OCI-LY1 (cell line): ENCODE results near the gene ASB8.
A peak's percentile ranks its signal among the peaks of the same experiment; 100 is the strongest.

ENCODE experiments used
- H2AFZ ChIP-seq: fragments of 200-600 bp; sonication (generic), shearing (Covaris generic); 2 replicates; pipeline ENCODE4 v1.6.0; 2014; ENCODE audit warnings: antibody characterized with exemption, mild to moderate bottlenecking, low read length
- H3F3A ChIP-seq: fragments of 200-600 bp; sonication (generic), shearing (Covaris generic); 2 replicates; pipeline ENCODE4 v1.6.0; 2014; ENCODE audit warnings: mild to moderate bottlenecking, antibody characterized with exemption, low read length, moderate library complexity; ENCODE audit not compliant: insufficient read depth
- H3K27ac ChIP-seq: fragments of 200-600 bp; sonication (generic); 2 replicates; pipeline ENCODE4 v1.5.1; 2014; ENCODE audit warnings: low read length, mixed run types, mild to moderate bottlenecking, low read depth; ENCODE audit not compliant: poor library complexity, severe bottlenecking
- H3K27me3 ChIP-seq: fragments of 200-600 bp; sonication (generic); 2 replicates; pipeline ENCODE4 v1.6.0; 2014; ENCODE audit warnings: antibody characterized with exemption, mild to moderate bottlenecking, low read length, moderate library complexity; ENCODE audit not compliant: insufficient read depth
- H3K36me3 ChIP-seq: fragments of 200-600 bp; sonication (generic); 2 replicates; pipeline ENCODE4 v1.6.1; 2014; ENCODE audit warnings: mild to moderate bottlenecking, antibody characterized with exemption, low read length, moderate library complexity, mixed read lengths; ENCODE audit not compliant: insufficient read depth
- H3K4me1 ChIP-seq: fragments of 200-600 bp; sonication (generic); 2 replicates; pipeline ENCODE4 v1.5.1; 2014; ENCODE audit warnings: mild to moderate bottlenecking, low read length, moderate library complexity; ENCODE audit not compliant: insufficient read depth, severe bottlenecking
- H3K4me2 ChIP-seq: fragments of 200-600 bp; sonication (generic), shearing (Covaris generic); 2 replicates; pipeline ENCODE4 v1.6.1; 2014; ENCODE audit warnings: low read length
- H3K4me3 ChIP-seq: fragments of 200-600 bp; sonication (generic); 2 replicates; pipeline ENCODE4 v1.5.1; 2014; ENCODE audit warnings: low read length, low read depth, mild to moderate bottlenecking, mixed read lengths; ENCODE audit not compliant: poor library complexity, severe bottlenecking
- H3K79me2 ChIP-seq: fragments of 200-600 bp; shearing (Covaris generic); 2 replicates; pipeline ENCODE4 v1.6.1; 2016; ENCODE audit warnings: mixed run types, low read length, mixed read lengths; ENCODE audit not compliant: insufficient read depth
- H3K9ac ChIP-seq: fragments of 200-600 bp; sonication (generic), shearing (Covaris generic); 2 replicates; pipeline ENCODE4 v1.6.1; 2014; ENCODE audit warnings: mild to moderate bottlenecking, low read length, mixed read lengths
- H3K9me2 ChIP-seq: fragments of 200-600 bp; sonication (generic), shearing (Covaris generic); 2 replicates; pipeline ENCODE4 v1.6.1; 2014; ENCODE audit warnings: low read depth, mild to moderate bottlenecking, low read length, mixed read lengths
- H3K9me3 ChIP-seq: fragments of 200-600 bp; shearing (Covaris generic); 2 replicates; pipeline ENCODE4 v1.6.1; 2014; ENCODE audit warnings: low read length, mixed read lengths
- H4K20me1 ChIP-seq: fragments of 200-600 bp; sonication (generic), shearing (Covaris generic); 2 replicates; pipeline ENCODE4 v1.6.0; 2016; ENCODE audit warnings: mild to moderate bottlenecking, low read length; ENCODE audit not compliant: insufficient read depth
- CTCF ChIP-seq: fragments of 200-600 bp; sonication (generic), shearing (Covaris generic); IDR thresholded peaks from 2 replicates; pipeline ENCODE4 v1.5.1; 2017; ENCODE audit warnings: mild to moderate bottlenecking, antibody characterized with exemption, low read length, moderate library complexity, mixed read lengths
- EZH2 ChIP-seq: fragments of 200-600 bp; sonication (generic), shearing (Covaris generic); IDR thresholded peaks from 2 replicates; pipeline ENCODE4 v1.8.0; 2017; ENCODE audit warnings: borderline replicate concordance, mixed run types, mild to moderate bottlenecking, antibody characterized with exemption, low read length, moderate library complexity, mixed read lengths

The ASB8 gene

DNA sequence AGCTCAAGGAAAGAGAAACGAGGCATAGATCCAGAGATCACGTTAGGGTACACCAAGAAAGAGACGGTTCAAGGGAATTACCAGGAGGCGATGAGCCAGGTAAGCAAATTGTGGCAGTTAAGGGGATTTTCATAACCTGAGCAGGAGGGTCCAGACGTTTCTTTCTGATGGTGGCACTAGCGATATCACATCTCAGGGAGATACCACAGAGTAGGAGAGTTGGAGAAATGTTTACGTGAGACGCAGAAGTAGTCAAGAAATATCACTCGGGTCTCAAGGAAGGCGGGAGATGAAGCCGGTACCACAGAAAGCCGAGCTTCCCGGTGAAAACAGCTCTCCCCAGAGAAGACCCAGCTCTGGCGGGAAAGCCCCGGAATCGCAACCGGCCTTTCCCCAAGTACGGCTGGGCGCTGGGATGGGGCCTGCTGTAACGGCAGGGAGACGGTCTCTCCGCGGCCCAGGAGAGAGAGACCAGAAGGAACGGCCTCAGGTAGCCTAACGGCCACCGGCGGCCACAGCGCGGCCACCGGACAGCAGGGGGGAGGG is 51.9 kb downstream of the ASB8 start:
- TF ChIP-seq CTCF (no peak), EZH2 (no peak)
- no peaks in the 10 kb centered on the region; the same call in 1 of the 2 replicates for H3K36me3 ChIP-seq
- H4K20me1 ChIP-seq = no peaks in the 10 kb centered on the region
- H3K27ac ChIP-seq = peak overlapping the region; percentile 94
- no peaks in the 10 kb centered on the region for H3K9me3 ChIP-seq
- peaks cover 44% of the 10 kb centered on the region for H3K4me1 ChIP-seq
- peak overlapping the region; percentile 87 for H3K4me3 ChIP-seq
- no peaks in the 10 kb centered on the region for H3F3A ChIP-seq
- H3K9ac ChIP-seq = peak overlapping the region; percentile 96
- H3K27me3 ChIP-seq = no peaks in the 10 kb centered on the region
- H3K79me2 ChIP-seq = peaks cover 45% of the 10 kb centered on the region
- no peaks in the 10 kb centered on the region for H3K9me2 ChIP-seq
- peak overlapping the region; percentile 94 for H3K4me2 ChIP-seq
- no peak overlapping the region for H2AFZ ChIP-seq

GRCh38 chr12:48104531-48104930 is 52.8 kb downstream of the ASB8 start:
- peak overlapping the region; percentile 94 for H3K4me2 ChIP-seq
- H3K9me3 ChIP-seq = no peaks in the 10 kb centered on the region
- H3K9ac ChIP-seq = peak overlapping the region; percentile 96
- H4K20me1 ChIP-seq = no peaks in the 10 kb centered on the region
- H3K4me1 ChIP-seq = peaks cover 44% of the 10 kb centered on the region
- peak overlapping the region; percentile 94 for H3K27ac ChIP-seq
- TF ChIP-seq EZH2 (no peak), CTCF (no peak)
- H3K9me2 ChIP-seq = no peaks in the 10 kb centered on the region
- no peaks in the 10 kb centered on the region for H3K27me3 ChIP-seq
- H3K79me2 ChIP-seq = peaks cover 52% of the 10 kb centered on the region
- H3K4me3 ChIP-seq = peak overlapping the region; percentile 87
- no peak overlapping the region for H2AFZ ChIP-seq
- peaks cover 6% of the 10 kb centered on the region; the same call in 1 of the 2 replicates for H3K36me3 ChIP-seq
- no peaks in the 10 kb centered on the region for H3F3A ChIP-seq
